DMS153 (cell line): ENCODE measurements around the gene POLE4.

Source experiments
- DNase-seq: peaks from one replicate; lab custom pipeline; 2025; lab: John Stamatoyannopoulos, UW

Gene POLE4

DNA sequence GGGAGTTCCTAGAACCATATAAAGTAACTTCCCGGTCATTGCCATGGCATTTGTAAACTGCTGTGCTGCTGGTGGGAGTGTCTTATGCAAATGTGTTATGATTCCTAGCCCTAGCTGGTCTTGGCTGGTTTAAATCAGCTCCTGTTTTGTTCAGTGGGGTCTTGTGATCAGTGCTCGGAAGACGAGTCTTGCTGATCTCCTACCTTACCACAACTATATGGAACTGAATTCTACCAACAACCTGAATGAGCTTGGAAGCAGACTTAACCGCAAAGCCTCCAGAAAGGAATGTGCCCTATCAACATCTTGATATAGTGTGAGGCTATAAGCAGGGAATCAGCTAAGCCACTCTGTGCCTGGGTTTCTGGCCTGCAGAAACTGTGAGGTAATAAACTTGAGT is 33.5 kb downstream of the POLE4 start:
- no peak for DNase-seq

DNA sequence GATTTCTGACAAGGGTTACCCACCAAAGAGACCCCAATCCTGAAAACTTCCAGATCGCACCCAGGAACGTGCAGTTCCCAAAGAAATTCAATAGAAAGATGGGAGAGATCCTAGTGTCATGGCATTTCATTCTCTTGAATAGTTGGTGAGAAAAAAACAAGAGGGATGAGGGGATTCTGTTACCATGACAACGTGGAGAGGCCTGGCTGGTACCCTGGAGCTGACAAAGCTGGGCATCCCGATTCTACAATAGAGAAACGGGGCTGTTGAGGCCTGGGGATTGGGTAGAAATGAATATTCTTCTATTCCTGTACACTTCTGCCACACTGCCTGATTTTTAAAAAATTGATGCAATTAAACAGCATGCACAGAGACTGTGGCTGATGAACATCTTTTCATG is 41.0 kb downstream of the POLE4 start:
- DNase-seq: no peak

DNA sequence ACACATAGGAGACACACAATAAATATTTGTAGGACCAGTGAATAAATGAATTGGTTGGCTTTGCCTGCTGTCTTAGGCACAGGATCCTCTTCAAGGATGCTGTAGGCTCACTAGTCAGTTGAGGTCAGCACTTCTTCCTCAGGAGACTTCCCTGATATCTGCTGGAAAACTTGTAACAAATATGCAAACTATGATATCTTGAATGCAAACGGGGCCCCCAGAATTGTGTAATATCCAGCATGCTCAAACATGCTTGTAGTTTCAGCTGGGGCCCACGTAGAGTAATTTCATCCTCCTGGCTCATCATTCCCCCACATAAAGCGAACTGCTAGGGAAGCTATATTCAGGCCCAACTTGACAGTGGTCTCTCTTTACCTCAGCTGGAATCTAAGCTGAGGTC is 43.6 kb downstream of the POLE4 start:
- DNase-seq: no peak

DNA sequence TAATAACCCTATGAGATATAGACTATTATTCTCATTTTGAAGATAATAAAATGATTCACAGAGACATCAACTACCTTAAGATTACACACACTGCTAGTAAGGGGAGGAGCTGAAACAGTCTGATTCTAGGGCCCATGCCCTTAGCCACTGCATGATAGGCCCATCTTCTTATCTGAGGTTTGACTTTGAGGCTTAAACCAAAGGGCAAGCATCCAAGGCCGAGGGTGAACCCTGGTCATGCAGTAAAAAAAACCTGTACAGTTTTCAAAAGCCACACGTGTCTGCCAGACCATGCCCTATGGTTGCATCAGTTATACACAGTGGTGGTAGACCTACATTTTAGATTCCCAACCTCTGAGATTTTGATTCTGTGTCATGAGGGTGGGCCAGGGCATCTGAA is 44.8 kb downstream of the POLE4 start:
- DNase-seq: no peak

DNA sequence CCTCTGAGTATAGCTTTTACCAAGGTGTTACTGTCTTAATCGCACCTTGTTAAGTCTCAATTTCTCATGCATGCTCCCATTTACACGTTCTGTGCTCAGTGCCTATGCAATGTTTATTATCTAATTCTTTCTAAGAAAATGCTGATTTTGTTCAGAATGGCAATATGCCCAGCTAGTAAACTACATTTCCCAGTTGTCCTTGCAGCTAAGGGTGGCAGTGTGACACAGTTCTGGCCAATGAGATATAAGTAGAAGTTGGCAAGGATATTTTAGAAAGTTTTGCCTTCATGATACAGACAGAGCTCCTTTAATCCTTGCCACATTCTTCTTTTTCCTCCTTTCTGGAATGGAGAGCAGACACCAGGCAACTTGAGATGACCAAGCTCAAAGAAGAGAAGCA is 45.3 kb downstream of the POLE4 start:
- no peak for DNase-seq

DNA sequence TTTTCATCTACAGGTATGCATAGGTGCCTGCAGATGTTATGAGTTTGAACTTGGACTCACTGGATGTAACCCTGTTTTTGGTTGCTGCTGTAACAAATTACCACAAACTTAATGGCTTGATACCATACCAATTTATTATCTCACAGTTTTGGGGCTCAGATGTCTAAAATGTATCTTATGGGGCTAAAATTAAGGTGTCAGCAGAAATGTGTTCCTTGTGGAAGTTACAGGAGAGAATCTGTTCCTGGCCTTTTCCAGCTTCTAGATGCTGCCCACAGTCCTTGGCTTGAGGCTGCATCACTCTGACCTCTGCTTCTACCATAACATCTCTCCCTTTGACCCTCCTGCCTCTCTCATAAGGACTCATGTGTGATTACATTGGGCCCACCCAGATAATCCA is 47.6 kb downstream of the POLE4 start:
- no peak for DNase-seq

DNA sequence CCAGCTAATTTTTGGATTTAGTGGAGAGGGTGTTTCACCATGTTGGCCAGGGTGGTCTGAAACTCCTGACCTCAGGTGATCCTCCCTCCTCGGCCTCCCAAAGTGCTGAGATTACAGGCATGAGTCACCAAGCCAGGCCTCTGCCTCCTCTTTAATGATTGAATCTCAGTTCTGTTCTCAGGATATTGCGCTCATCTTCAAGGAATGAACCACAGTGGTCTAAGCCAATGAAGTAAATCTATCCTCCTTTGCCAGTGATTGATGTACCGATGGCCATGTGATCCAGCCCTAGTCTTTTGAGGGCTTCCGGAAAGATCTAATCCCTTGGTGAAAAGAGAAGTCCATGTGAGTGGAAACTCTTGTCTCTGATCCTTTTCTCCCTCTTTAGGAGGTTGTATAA is 48.6 kb downstream of the POLE4 start:
- no peak for DNase-seq

DNA sequence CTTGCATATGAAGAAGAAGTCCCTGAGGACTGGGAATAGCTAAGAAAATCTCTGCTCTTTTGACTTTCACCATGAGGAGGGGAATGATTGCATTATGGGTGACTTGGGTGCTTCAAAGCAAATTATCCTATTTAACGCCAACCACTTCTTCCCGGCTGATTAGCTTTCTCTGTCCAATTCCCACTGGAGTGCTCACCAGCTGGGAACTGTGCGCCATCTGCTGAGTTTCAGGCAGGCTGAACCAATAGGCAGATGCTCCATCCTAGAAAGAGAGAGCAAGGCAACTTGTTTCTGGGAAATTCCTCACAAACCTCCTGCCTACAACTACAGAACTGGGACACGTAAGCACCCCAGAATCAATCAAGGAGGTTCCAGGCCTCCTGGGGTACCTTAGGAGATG is 49.4 kb downstream of the POLE4 start:
- no peak for DNase-seq

DNA sequence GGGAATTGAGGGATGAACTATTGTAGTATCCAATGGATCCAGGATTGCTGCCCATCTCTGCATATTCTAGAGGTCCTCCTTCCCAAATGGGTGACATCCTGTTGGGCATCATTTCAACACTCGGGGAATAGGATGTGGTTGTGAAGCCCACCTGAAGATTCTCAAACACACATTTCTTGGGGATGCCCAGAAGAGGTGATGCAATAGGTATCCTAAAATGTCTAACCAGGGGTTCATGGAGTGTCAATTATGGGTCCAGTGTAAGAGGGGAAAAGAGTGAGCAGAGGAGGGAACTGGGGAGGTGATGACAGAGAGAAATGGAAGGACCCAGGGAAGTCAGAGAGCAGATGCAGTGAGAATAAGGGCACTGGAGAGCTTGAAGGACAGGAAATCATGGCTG is 52.1 kb downstream of the POLE4 start:
- no peak for DNase-seq

DNA sequence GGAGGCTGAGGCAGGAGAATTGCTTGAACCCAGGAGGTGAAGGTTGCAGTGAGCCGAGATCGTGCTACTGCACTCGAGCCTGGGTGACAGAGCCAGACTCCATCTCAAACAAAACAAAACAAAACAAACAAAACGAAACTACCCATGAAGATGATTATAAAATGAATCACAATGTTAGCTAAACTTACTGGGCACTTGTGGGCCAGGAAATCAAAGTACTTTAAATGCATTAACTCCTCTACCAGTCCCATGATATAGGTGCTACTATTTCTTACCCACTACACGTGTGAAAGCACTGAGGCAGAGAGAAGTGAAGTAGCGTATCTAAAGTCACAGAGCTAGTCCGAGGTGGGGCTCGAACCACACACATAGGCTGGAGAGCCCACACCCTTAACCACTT is 53.6 kb downstream of the POLE4 start:
- DNase-seq: no peak

DNA sequence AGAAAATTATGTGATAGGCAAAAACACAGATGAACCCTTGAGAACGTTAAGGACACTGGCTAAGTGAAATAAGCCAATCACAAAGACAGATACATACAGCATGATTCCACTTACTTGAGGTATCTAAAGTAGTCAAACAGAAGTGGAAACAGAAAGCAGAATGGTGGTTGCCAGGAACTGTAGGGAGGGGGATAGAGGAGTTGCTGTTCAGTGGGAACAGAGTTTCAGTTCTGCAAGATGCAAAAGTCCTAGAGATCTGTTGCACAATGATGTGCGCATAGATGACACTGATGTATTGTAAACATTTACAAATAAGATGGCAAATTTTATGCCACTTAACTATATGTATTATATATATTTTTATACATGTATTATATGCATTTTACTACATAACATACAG is 59.7 kb downstream of the POLE4 start:
- DNase-seq: no peak
